H1 (cell line): ENCODE results near the gene OPN1SW. TPM values are rescaled to one million over a fixed set of nuclear protein-coding genes. Genes with fewer than 3 reads are reported as not detected.

ENCODE experiments used
- CTCF ChIA-PET: fragments of 300-600 bp; sonication (Branson Sonifier 250); formaldehyde crosslinking; loops from one replicate; lab custom pipeline; 2021; ENCODE audit not compliant: partially characterized antibody; lab: Charles Lee
- POLR2A ChIA-PET: fragments of 300-600 bp; sonication (Branson Sonifier 250); formaldehyde crosslinking; loops from one replicate; lab custom pipeline; 2021; ENCODE audit warnings: inconsistent platforms; ENCODE audit not compliant: partially characterized antibody; lab: Charles Lee
- DNase-seq, 2 experiments: peaks; one replicate each; pipeline versions ENCODE4 v3.0.0 to v3.0.0-alpha.2; 2010 to 2022; ENCODE audit warnings: low spot score in 2 of 2, low read depth in 1 of 2, mixed read lengths in 1 of 2
- FAIRE-seq: peaks from 2 replicates; lab custom pipeline; 2011; peaks lifted over from hg19 to GRCh38; lab: Jason Lieb, UNC
- H2AFZ ChIP-seq: 2 replicates; pipeline ENCODE4 v1.8.1; 2012; ENCODE audit warnings: low read length, inconsistent platforms
- H2AK5ac ChIP-seq: 2 replicates; pipeline ENCODE4 v1.6.1; 2013; ENCODE audit warnings: low read depth, low read length
- H2BK120ac ChIP-seq: replicated peaks from 2 replicates; pipeline ENCODE3; 2013; ENCODE audit warnings: low read depth, low read length, inconsistent platforms
- H2BK12ac ChIP-seq: 2 replicates; pipeline ENCODE4 v1.6.1; 2013; ENCODE audit warnings: low read depth, low read length
- H2BK15ac ChIP-seq: 2 replicates; pipeline ENCODE4 v1.6.1; 2013; ENCODE audit warnings: low read length
- H2BK20ac ChIP-seq: 2 replicates; pipeline ENCODE4 v1.6.1; 2013; ENCODE audit warnings: low read length
- H2BK5ac ChIP-seq: 2 replicates; pipeline ENCODE4 v1.6.1; 2013; ENCODE audit warnings: low read depth, low read length
- H3K14ac ChIP-seq: 2 replicates; pipeline ENCODE4 v1.6.1; 2013; ENCODE audit warnings: inconsistent platforms; ENCODE audit not compliant: insufficient read length
- H3K18ac ChIP-seq: 2 replicates; pipeline ENCODE4 v1.6.1; 2013; ENCODE audit warnings: low read length; ENCODE audit errors: extremely low read depth
- H3K23ac ChIP-seq: 2 replicates; pipeline ENCODE4 v1.6.1; 2013; ENCODE audit warnings: inconsistent platforms; ENCODE audit not compliant: insufficient read length
- H3K23me2 ChIP-seq: 2 replicates; pipeline ENCODE4 v1.6.1; 2013; ENCODE audit warnings: low read depth, low read length
- H3K27ac ChIP-seq: 2 replicates; pipeline ENCODE4 v1.6.1; 2011; ENCODE audit warnings: low read depth, low read length, inconsistent platforms
- H3K27me3 ChIP-seq, 4 experiments: replicated peaks in 1 of 4; 1 replicate in 1 of 4; 2 replicates in 3 of 4; pipeline versions ENCODE4 v1.6.1 to v1.8.1; 2011 to 2013; ENCODE audit warnings: low read length in 3 of 4, mild to moderate bottlenecking in 3 of 4, inconsistent platforms in 2 of 4, mixed read lengths in 2 of 4, moderate library complexity in 1 of 4; ENCODE audit not compliant: control insufficient read depth in 3 of 4, insufficient read depth in 3 of 4; ENCODE audit errors: extremely low read depth in 1 of 4
- H3K36me3 ChIP-seq, 4 experiments: 2 replicates each; pipeline versions ENCODE4 v1.6.1 to v1.8.1; 2011 to 2013; ENCODE audit warnings: mild to moderate bottlenecking in 4 of 4, low read length in 3 of 4, moderate library complexity in 2 of 4, control low read depth in 1 of 4, inconsistent platforms in 1 of 4; ENCODE audit not compliant: insufficient read depth in 4 of 4, control insufficient read depth in 2 of 4
- H3K4ac ChIP-seq: replicated peaks from 2 replicates; pipeline ENCODE3; 2013; ENCODE audit warnings: low read length, low read depth, mixed read lengths, inconsistent platforms; ENCODE audit not compliant: insufficient read length
- H3K4me1 ChIP-seq, 4 experiments: replicated peaks in 1 of 4; 1 replicate in 1 of 4; 2 replicates in 3 of 4; pipeline versions ENCODE4 v1.6.1 to v1.8.1; 2011 to 2013; ENCODE audit warnings: low read length in 3 of 4, inconsistent platforms in 2 of 4, mixed read lengths in 1 of 4; ENCODE audit not compliant: insufficient read depth in 4 of 4, control insufficient read depth in 3 of 4
- H3K4me2 ChIP-seq, 2 experiments: 2 replicates each; pipeline versions ENCODE4 v1.6.1 to v1.8.1; 2011 to 2013; ENCODE audit warnings: low read depth in 2 of 2, low read length in 2 of 2, control low read depth in 1 of 2, inconsistent platforms in 1 of 2, mild to moderate bottlenecking in 1 of 2; ENCODE audit not compliant: insufficient read depth in 1 of 2
- H3K4me3 ChIP-seq, 4 experiments: fragments of 200-600, 300-600 bp in 1 of 4; sonication (generic), shearing (Covaris generic), sonication (Bioruptor Twin) in 1 of 4; 2 replicates each; pipeline versions ENCODE4 v1.5.1 to v1.8.1; 2011 to 2016; ENCODE audit warnings: low read length in 4 of 4, low read depth in 3 of 4, control low read depth in 2 of 4, inconsistent platforms in 2 of 4, mild to moderate bottlenecking in 2 of 4, mixed read lengths in 1 of 4, moderate library complexity in 1 of 4; ENCODE audit not compliant: insufficient read depth in 2 of 4; ENCODE audit errors: extremely low read depth in 1 of 4
- H3K56ac ChIP-seq: replicated peaks from 2 replicates; pipeline ENCODE3; 2013; ENCODE audit warnings: low read depth, mild to moderate bottlenecking, mixed read lengths, low read length, inconsistent platforms; ENCODE audit not compliant: insufficient read length
- H3K79me1 ChIP-seq: 2 replicates; pipeline ENCODE4 v1.6.1; 2013; ENCODE audit warnings: low read depth, low read length, control low read depth
- H3K79me2 ChIP-seq, 2 experiments: 2 replicates each; pipeline versions ENCODE4 v1.6.1 to v1.8.1; 2012 to 2013; ENCODE audit warnings: low read length in 2 of 2, mild to moderate bottlenecking in 2 of 2, inconsistent platforms in 1 of 2; ENCODE audit not compliant: insufficient read depth in 2 of 2, control insufficient read depth in 1 of 2
- H3K9ac ChIP-seq, 4 experiments: replicated peaks in 1 of 4; 1 replicate in 1 of 4; 2 replicates in 3 of 4; pipeline versions ENCODE4 v1.6.1 to v1.8.1; 2011 to 2013; ENCODE audit warnings: low read depth in 3 of 4, low read length in 3 of 4, control low read depth in 2 of 4, mild to moderate bottlenecking in 2 of 4, moderate library complexity in 2 of 4, inconsistent platforms in 1 of 4; ENCODE audit errors: extremely low read depth in 1 of 4
- H3K9me3 ChIP-seq, 2 experiments: 2 replicates each; pipeline versions ENCODE4 v1.6.1 to v1.8.1; 2012 to 2013; ENCODE audit warnings: mild to moderate bottlenecking in 2 of 2, moderate library complexity in 2 of 2, control low read depth in 1 of 2, inconsistent platforms in 1 of 2, low read depth in 1 of 2, low read length in 1 of 2, mixed read lengths in 1 of 2; ENCODE audit not compliant: insufficient read depth in 2 of 2
- H4K20me1 ChIP-seq, 2 experiments: replicated peaks in 1 of 2; 2 replicates each; pipeline versions ENCODE3 to v1.8.1; 2011 to 2013; ENCODE audit warnings: inconsistent platforms in 2 of 2, low read length in 2 of 2, mild to moderate bottlenecking in 1 of 2; ENCODE audit not compliant: insufficient read depth in 2 of 2, control insufficient read depth in 1 of 2
- H4K5ac ChIP-seq: 2 replicates; pipeline ENCODE4 v1.6.1; 2013; ENCODE audit warnings: low read length, low read depth, mixed read lengths, inconsistent platforms; ENCODE audit not compliant: insufficient read length
- H4K8ac ChIP-seq: 2 replicates; pipeline ENCODE4 v1.8.0; 2013; ENCODE audit warnings: mild to moderate bottlenecking, moderate library complexity, low read length, inconsistent platforms; ENCODE audit not compliant: insufficient read depth; ENCODE audit errors: extremely low read depth
- H4K91ac ChIP-seq: replicated peaks from 2 replicates; pipeline ENCODE3; 2013; ENCODE audit warnings: low read length, mixed read lengths, inconsistent platforms; ENCODE audit not compliant: insufficient read length
- CBX5 ChIP-seq: fragments of 300-800, 300-1000 bp; sonication (generic); IDR thresholded peaks from 2 replicates; pipeline ENCODE4 v1.7.1; 2016; ENCODE audit warnings: antibody characterized with exemption, low read length, low read depth
- CBX8 ChIP-seq: fragments of 300-800, 300-1000 bp; sonication (generic); IDR thresholded peaks from 2 replicates; pipeline ENCODE4 v1.7.1; 2016; ENCODE audit warnings: low read depth, low read length, borderline replicate concordance
- GABPA ChIP-seq: IDR thresholded peaks from 2 replicates; pipeline ENCODE4 v1.6.1; 2011; ENCODE audit warnings: mild to moderate bottlenecking, low read length, moderate library complexity, borderline replicate concordance; ENCODE audit not compliant: insufficient read depth
- GTF2F1 ChIP-seq: IDR thresholded peaks from 2 replicates; pipeline ENCODE4 v1.6.1; 2012; ENCODE audit warnings: low read depth, low read length, improper control_type of control experiment, borderline replicate concordance
- KDM1A ChIP-seq: fragments of 200-600, 300-600 bp; sonication (generic); IDR thresholded peaks from 2 replicates; pipeline ENCODE4 v1.7.1; 2016; ENCODE audit warnings: mild to moderate bottlenecking, low read length, borderline replicate concordance
- SIRT6 ChIP-seq: IDR thresholded peaks from one replicate; pipeline ENCODE4 v1.7.1; 2012; ENCODE audit warnings: low read length, inconsistent platforms
- SP2 ChIP-seq: IDR thresholded peaks from 2 replicates; pipeline ENCODE4 v1.6.1; 2012; ENCODE audit warnings: mild to moderate bottlenecking, low read length, inconsistent platforms
- YY1 ChIP-seq: IDR thresholded peaks from 2 replicates; pipeline ENCODE4 v1.6.1; 2011; ENCODE audit warnings: low read depth, mild to moderate bottlenecking, low read length
- WGBS, 2 experiments: shearing (Covaris generic) in 1 of 2; methylation state at CpG; one replicate each; pipeline versions ENCODE4 v1.1.6 to v1.1.7; 2013 to 2015; ENCODE audit warnings: low lambda C conversion rate in 2 of 2, mixed read lengths in 2 of 2, inconsistent platforms in 1 of 2, low coverage in 1 of 2, missing lambda C conversion rate in 1 of 2; ENCODE audit not compliant: insufficient replicate concordance in 2 of 2, insufficient coverage in 1 of 2, insufficient read length in 1 of 2; ENCODE audit errors: extremely low coverage in 1 of 2, missing lambda C conversion rate in 1 of 2; 5-methylcytosine and 5-hydroxymethylcytosine counted together
- polyA plus RNA-seq, 7 experiments: library from polyadenylated mRNA; depleted of rRNA in 3 of 7; stranded (reverse) in 5 of 7; unstranded in 2 of 7; fragments of >200 nt in 5 of 7; fragments of 200-250 nt in 2 of 7; gene quantifications; 1 replicate in 5 of 7; 2 replicates in 1 of 7; 4 replicates in 1 of 7; pipeline versions ENCODE4 v1.2.1 to v1.2.3, GENCODE V29; 2011 to 2013; ENCODE audit warnings: missing spikeins in 2 of 7, mixed read lengths in 2 of 7
- total RNA-seq: library from RNA; stranded (reverse); fragmentation: NEBNext Ultra II Directional; extraction: Animal tissue kit (Norgen Biotek cat#: 25700); gene quantifications from 2 replicates; pipeline ENCODE4 v1.2.1, GENCODE V29; 2021
- TF ChIP-seq, protein P1 (sequence below): IDR thresholded peaks from 2 replicates; pipeline ENCODE4 v1.6.1; 2011; ENCODE audit warnings: low read length, improper control_type of control experiment
- TF ChIP-seq, protein P2 (sequence below), 3 experiments: IDR thresholded peaks; 1 replicate in 2 of 3; 2 replicates in 1 of 3; pipeline versions ENCODE4 v1.5.1 to v1.6.1; 2011; ENCODE audit warnings: low read length in 3 of 3, mild to moderate bottlenecking in 3 of 3, inconsistent platforms in 2 of 3, low read depth in 1 of 3, moderate library complexity in 1 of 3; ENCODE audit not compliant: insufficient read depth in 1 of 3; ENCODE audit errors: control extremely low read depth in 1 of 3

OPN1SW gene
- total and polyA plus RNA-seq, 2 of the 8 experiments (the other 6 are each of a cell fraction or from before 2014, with no cell fraction given): not detected

DNA sequence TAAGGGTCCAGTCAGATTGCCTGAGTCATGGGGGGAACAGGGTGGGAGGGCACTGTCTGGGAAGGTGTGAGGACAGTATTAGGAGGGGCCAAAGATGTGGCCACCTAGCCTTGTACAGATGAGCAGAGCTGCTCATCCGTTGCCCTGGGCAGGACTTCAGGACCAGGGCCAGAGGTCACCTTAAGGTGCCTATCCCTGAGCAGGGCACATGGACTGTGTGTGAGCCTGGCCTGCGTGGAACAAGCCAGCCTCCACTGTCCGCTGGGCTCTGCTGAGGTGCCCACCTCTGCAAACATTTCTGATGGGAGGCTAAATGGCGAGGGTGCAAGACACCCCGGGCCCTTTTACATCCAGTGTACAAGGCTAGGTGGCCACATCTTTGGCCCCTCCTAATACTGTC is 3.4 kb upstream of the OPN1SW start:
- TF ChIP-seq CBX5 (no peak), GTF2F1 (no peak), KDM1A (no peak), SP2 (no peak), GABPA (no peak), SIRT6 (no peak), CBX8 (no peak), YY1 (no peak)
- TF ChIP-seq, protein P1, sequence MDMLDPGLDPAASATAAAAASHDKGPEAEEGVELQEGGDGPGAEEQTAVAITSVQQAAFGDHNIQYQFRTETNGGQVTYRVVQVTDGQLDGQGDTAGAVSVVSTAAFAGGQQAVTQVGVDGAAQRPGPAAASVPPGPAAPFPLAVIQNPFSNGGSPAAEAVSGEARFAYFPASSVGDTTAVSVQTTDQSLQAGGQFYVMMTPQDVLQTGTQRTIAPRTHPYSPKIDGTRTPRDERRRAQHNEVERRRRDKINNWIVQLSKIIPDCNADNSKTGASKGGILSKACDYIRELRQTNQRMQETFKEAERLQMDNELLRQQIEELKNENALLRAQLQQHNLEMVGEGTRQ: no peak
- TF ChIP-seq, protein P2, sequence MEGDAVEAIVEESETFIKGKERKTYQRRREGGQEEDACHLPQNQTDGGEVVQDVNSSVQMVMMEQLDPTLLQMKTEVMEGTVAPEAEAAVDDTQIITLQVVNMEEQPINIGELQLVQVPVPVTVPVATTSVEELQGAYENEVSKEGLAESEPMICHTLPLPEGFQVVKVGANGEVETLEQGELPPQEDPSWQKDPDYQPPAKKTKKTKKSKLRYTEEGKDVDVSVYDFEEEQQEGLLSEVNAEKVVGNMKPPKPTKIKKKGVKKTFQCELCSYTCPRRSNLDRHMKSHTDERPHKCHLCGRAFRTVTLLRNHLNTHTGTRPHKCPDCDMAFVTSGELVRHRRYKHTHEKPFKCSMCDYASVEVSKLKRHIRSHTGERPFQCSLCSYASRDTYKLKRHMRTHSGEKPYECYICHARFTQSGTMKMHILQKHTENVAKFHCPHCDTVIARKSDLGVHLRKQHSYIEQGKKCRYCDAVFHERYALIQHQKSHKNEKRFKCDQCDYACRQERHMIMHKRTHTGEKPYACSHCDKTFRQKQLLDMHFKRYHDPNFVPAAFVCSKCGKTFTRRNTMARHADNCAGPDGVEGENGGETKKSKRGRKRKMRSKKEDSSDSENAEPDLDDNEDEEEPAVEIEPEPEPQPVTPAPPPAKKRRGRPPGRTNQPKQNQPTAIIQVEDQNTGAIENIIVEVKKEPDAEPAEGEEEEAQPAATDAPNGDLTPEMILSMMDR (IDR thresholded peaks at IDR 0.05; ENCODE audit: control extremely low read depth in 1 of 3, insufficient read depth in 1 of 3, low read depth in 1 of 3, low read length in 3 of 3): no peak
- Histone ChIP-seq H3K18ac (no peak overlapping the region), H3K4me2 (no peak overlapping the region), H3K27me3 (no peaks in the 10 kb centered on the region), H2AFZ (no peak overlapping the region), H3K23ac (no peak overlapping the region), H2BK20ac (no peak overlapping the region), H3K79me1 (no peaks in the 10 kb centered on the region), H2BK15ac (no peak overlapping the region), H3K23me2 (peaks cover 4% of the 10 kb centered on the region; the same call in 1 of the 2 replicates), H3K9me3 (peaks cover 0 to 4% of the 10 kb centered on the region in 2 experiments; a peak in 2 of 4 replicates), H4K5ac (no peak overlapping the region), H3K4me1 (peaks cover 0 to 3% (median 1%) of the 10 kb centered on the region in 4 experiments; a peak in 4 of 7 replicates), H3K56ac (no peak overlapping the region), H2BK12ac (no peak overlapping the region), H2BK5ac (no peak overlapping the region), H4K20me1 (no peaks in the 10 kb centered on the region), H3K4me3 (no peak overlapping the region), H3K36me3 (0 out of 8 replicates have a peak, but pooled peaks cover 0 to 2% (median 0%) of the 10 kb centered on the region in 4 experiments), H3K4ac (no peak overlapping the region), H2BK120ac (no peak overlapping the region), H4K91ac (no peak overlapping the region), H3K9ac (no peak overlapping the region), H3K79me2 (no peaks in the 10 kb centered on the region), H4K8ac (no peak overlapping the region), H2AK5ac (no peak overlapping the region), H3K14ac (no peak overlapping the region), H3K27ac (no peak overlapping the region)
- FAIRE-seq: no peak
- WGBS, 2 experiments: 90% methylated on average over 5 of the region's 5 CpGs; no CpG with 5 or more reads in 1 of the 2 experiments
- CTCF ChIA-PET: interaction anchor here (0.6 to 1.4 kb wide), 3 partner anchors 34 to 101 kb away, joined by 3 to 4 read pairs (median 3); no protein-coding TSS in a partner anchor
- DNase-seq: no peak
- POLR2A ChIA-PET: interaction anchor here (1.5 kb wide), 1 partner anchor 8 kb away, joined by 4 read pairs; no protein-coding TSS in a partner anchor
